Endothelial cell of umbilical vein (primary cell): Measurements from ENCODE around the gene CEACAM1. TPM values are rescaled to one million over a fixed set of nuclear protein-coding genes. Genes with fewer than 3 reads are reported as not detected.

Source experiments
- BruUV-seq: library from RNA; stranded (reverse); fragments of 400-500 nt; replicated peaks from 2 replicates; lab custom pipeline; 2021; lab: Mats Ljungman, UMichigan
- CTCF ChIA-PET: fragments of 300-600, 350-600 bp; sonication (Branson Sonifier 250); formaldehyde crosslinking; loops from one replicate; lab custom pipeline; 2021; ENCODE audit warnings: antibody characterized with exemption, inconsistent platforms; lab: Charles Lee
- POLR2A ChIA-PET: fragments of 300-600, 350-600 bp; sonication (Branson Sonifier 250); formaldehyde crosslinking; loops from one replicate; lab custom pipeline; 2021; ENCODE audit warnings: antibody characterized with exemption, inconsistent platforms; lab: Charles Lee
- DNase-seq: peaks from one replicate; pipeline ENCODE4 v3.0.0-alpha.2; 2011; ENCODE audit warnings: low read depth, low spot score
- FAIRE-seq: peaks from 2 replicates; lab custom pipeline; 2011; peaks lifted over from hg19 to GRCh38; lab: Jason Lieb, UNC
- H2AFZ ChIP-seq: 2 replicates; pipeline ENCODE4 v1.6.0; 2012; ENCODE audit warnings: low read depth, low read length, control low read depth, inconsistent platforms
- H3K27ac ChIP-seq: 2 replicates; pipeline ENCODE4 v1.5.1; 2011; ENCODE audit warnings: low read depth, mild to moderate bottlenecking, control low read depth, low read length, moderate library complexity; ENCODE audit not compliant: insufficient read depth
- H3K27me3 ChIP-seq, 2 experiments: 2 replicates each; pipeline versions ENCODE4 v1.6.0 to v1.6.1; 2011; ENCODE audit warnings: low read length in 2 of 2, mixed read lengths in 1 of 2; ENCODE audit not compliant: control insufficient read depth in 2 of 2, insufficient read depth in 2 of 2
- H3K36me3 ChIP-seq, 2 experiments: 2 replicates in 1 of 2; 3 replicates in 1 of 2; pipeline ENCODE4 v1.5.1; 2011; ENCODE audit warnings: low read length in 2 of 2, mild to moderate bottlenecking in 1 of 2, moderate library complexity in 1 of 2; ENCODE audit not compliant: control insufficient read depth in 2 of 2, insufficient read depth in 2 of 2; ENCODE audit errors: extremely low read depth in 1 of 2
- H3K4me1 ChIP-seq: 3 replicates; pipeline ENCODE4 v1.5.1; 2011; ENCODE audit warnings: mild to moderate bottlenecking, low read length; ENCODE audit not compliant: control insufficient read depth, insufficient read depth; ENCODE audit errors: extremely low read depth
- H3K4me2 ChIP-seq: 2 replicates; pipeline ENCODE4 v1.6.1; 2011; ENCODE audit warnings: low read length, control low read depth, mixed read lengths; ENCODE audit not compliant: insufficient read depth
- H3K4me3 ChIP-seq, 3 experiments: fragments of 200-600 bp in 1 of 3; sonication (generic), shearing (Covaris generic) in 1 of 3; replicated peaks in 1 of 3; 2 replicates each; pipeline ENCODE4 v1.5.1; 2011 to 2016; ENCODE audit warnings: control low read depth in 3 of 3, low read length in 3 of 3, mild to moderate bottlenecking in 2 of 3, inconsistent platforms in 1 of 3, low read depth in 1 of 3, moderate library complexity in 1 of 3; ENCODE audit not compliant: insufficient read depth in 1 of 3
- H3K79me2 ChIP-seq: 2 replicates; pipeline ENCODE4 v1.6.0; 2012; ENCODE audit warnings: low read length, inconsistent platforms; ENCODE audit not compliant: control insufficient read depth, insufficient read depth
- H3K9ac ChIP-seq: replicated peaks from 2 replicates; pipeline ENCODE3; 2011; ENCODE audit warnings: low read length, control low read depth; ENCODE audit not compliant: insufficient read depth; ENCODE audit errors: extremely low read depth
- H3K9me1 ChIP-seq: replicated peaks from 3 replicates; pipeline ENCODE4 v1.6.0; 2011; ENCODE audit warnings: mild to moderate bottlenecking, low read length; ENCODE audit not compliant: control insufficient read depth, insufficient read depth; ENCODE audit errors: extremely low read depth
- H3K9me3 ChIP-seq: replicated peaks from 2 replicates; pipeline ENCODE4 v1.5.1; 2012; ENCODE audit warnings: low read length, inconsistent platforms; ENCODE audit not compliant: control insufficient read depth, insufficient read depth
- H4K20me1 ChIP-seq: replicated peaks from 2 replicates; pipeline ENCODE3; 2011; ENCODE audit warnings: mild to moderate bottlenecking, low read length; ENCODE audit not compliant: control insufficient read depth, insufficient read depth; ENCODE audit errors: extremely low read depth
- CTCF ChIP-seq, 2 donors: IDR thresholded peaks; 1 replicate in 1 of 2; 2 replicates in 1 of 2; pipeline ENCODE4 v1.5.1; 2011; ENCODE audit warnings: low read length in 2 of 2, mild to moderate bottlenecking in 2 of 2, moderate library complexity in 2 of 2, control low read depth in 1 of 2, inconsistent platforms in 1 of 2, low read depth in 1 of 2; ENCODE audit not compliant: insufficient read depth in 1 of 2; ENCODE audit errors: extremely low read depth in 1 of 2
- EZH2 ChIP-seq: IDR thresholded peaks from 2 replicates; pipeline ENCODE4 v1.6.1; 2012; ENCODE audit warnings: borderline replicate concordance, low read depth, mild to moderate bottlenecking, moderate library complexity, low read length, inconsistent platforms; ENCODE audit not compliant: severe bottlenecking
- FOS ChIP-seq: IDR thresholded peaks from 2 replicates; pipeline ENCODE4 v1.6.1; 2011; ENCODE audit warnings: mild to moderate bottlenecking, low read length, moderate library complexity, borderline replicate concordance; ENCODE audit not compliant: insufficient read depth
- GATA2 ChIP-seq: IDR thresholded peaks from 2 replicates; pipeline ENCODE4 v1.7.0; 2011; ENCODE audit warnings: low read depth, mild to moderate bottlenecking, moderate library complexity, mixed read lengths, low read length; ENCODE audit not compliant: insufficient read length, insufficient read depth
- JUN ChIP-seq: IDR thresholded peaks from 2 replicates; pipeline ENCODE4 v1.6.1; 2011; ENCODE audit warnings: borderline replicate concordance, low read depth; ENCODE audit not compliant: insufficient read length, insufficient read depth
- MAX ChIP-seq: IDR thresholded peaks from 2 replicates; pipeline ENCODE4 v1.6.1; 2011; ENCODE audit not compliant: insufficient read depth, insufficient read length
- MYC ChIP-seq: IDR thresholded peaks from one replicate; pipeline ENCODE4 v1.6.1; 2011; ENCODE audit warnings: mild to moderate bottlenecking, low read depth, low read length
- POLR2A ChIP-seq: IDR thresholded peaks from 2 replicates; pipeline ENCODE4 v1.6.1; 2012; ENCODE audit warnings: low read depth, mild to moderate bottlenecking, control low read depth, low read length
- POLR2AphosphoS5 ChIP-seq: IDR thresholded peaks from 2 replicates; pipeline ENCODE4 v1.6.1; 2012; ENCODE audit warnings: low read depth, mild to moderate bottlenecking, control low read depth, low read length, moderate library complexity; ENCODE audit not compliant: insufficient read depth
- dilution Hi-C: fragments of 300-500 bp; cut with MboI; formaldehyde crosslinking; loops from one replicate; pipeline ENCODE4 v1.15.0; 2019; ENCODE audit warnings: low sequenced_read_pairs; ENCODE audit not compliant: extremely low pct_ligation_motif_present
- intact Hi-C: fragments of 100-400 bp; cut with micrococcal nuclease; formaldehyde crosslinking; loops from one replicate; pipeline ENCODE4 v1.10.0; 2022
- polyA plus RNA-seq, 4 experiments: library from polyadenylated mRNA; depleted of rRNA in 3 of 4; stranded (reverse) in 3 of 4; unstranded in 1 of 4; fragments of >200 nt; gene quantifications; 2 replicates each; pipeline versions ENCODE4 v1.2.1 to v1.2.3, GENCODE V29; 2011 to 2012; ENCODE audit warnings: missing spikeins in 1 of 4
- total RNA-seq: library from RNA; stranded (reverse); gene quantifications from 2 replicates; pipeline ENCODE4 v1.2.3, GENCODE V29; 2021

CEACAM1 gene
- total and polyA plus RNA-seq, 2 donors (not counting 3 experiments of a cell fraction or from before 2014, with no cell fraction given), result 3.5 to 3.6 TPM

GRCh38 chr19:42465827-42466280 lies 62.4 kb downstream of the CEACAM1 start:
- H3K4me2 ChIP-seq, result no peak overlapping the region
- H3K27me3 ChIP-seq, result no peaks in the 10 kb centered on the region
- H2AFZ ChIP-seq, result no peak overlapping the region
- TF ChIP-seq EZH2 (no peak), FOS (no peak), MYC (no peak), JUN (no peak), GATA2 (no peak), POLR2A (no peak), MAX (no peak), CTCF (IDR thresholded peaks at IDR 0.05; ENCODE audit: extremely low read depth in 1 of 2, insufficient read depth in 1 of 2, low read depth in 1 of 2, low read length in 2 of 2) (no peak), POLR2AphosphoS5 (no peak)
- intact Hi-C loops, result no loop called here
- BruUV-seq, result no TSS peak
- H3K4me3 ChIP-seq, result no peak overlapping the region
- DNase-seq (no peak), FAIRE-seq (no peak)
- no peaks in the 10 kb centered on the region for H3K36me3 ChIP-seq
- CTCF ChIA-PET, result interaction anchor here (1.0 to 1.9 kb wide), 5 partner anchors 15 to 967 kb away, joined by 4 to 13 read pairs (median 7); no protein-coding TSS in a partner anchor
- dilution Hi-C loops, result no loop called here
- POLR2A ChIA-PET, result no interaction called here
- H3K9ac ChIP-seq, result no peak overlapping the region
- no peaks in the 10 kb centered on the region for H3K79me2 ChIP-seq
- no peaks in the 10 kb centered on the region for H3K9me3 ChIP-seq
- no peaks in the 10 kb centered on the region for H4K20me1 ChIP-seq
- H3K27ac ChIP-seq, result no peak overlapping the region
- no peaks in the 10 kb centered on the region for H3K4me1 ChIP-seq
- no peaks in the 10 kb centered on the region for H3K9me1 ChIP-seq
